SK-N-SH (cell line): Measurements from ENCODE around the gene MRGPRD. TPM values are rescaled to one million over a fixed set of nuclear protein-coding genes. Genes with fewer than 3 reads are reported as not detected.

Experiments used
- CTCF ChIA-PET: fragments of 300-600, 350-600 bp; formaldehyde crosslinking; extraction: SDS; loops from one replicate; lab custom pipeline; 2021; lab: Yijun Ruan, JAX
- POLR2A ChIA-PET: fragments of 350-600 bp; sonication (Branson Sonifier 250); formaldehyde crosslinking; extraction: SDS; loops from one replicate; lab custom pipeline; 2020; ENCODE audit warnings: antibody characterized with exemption, inconsistent platforms; lab: Yijun Ruan, JAX
- DNase-seq: peaks from one replicate; pipeline ENCODE4 v3.0.0; 2012
- H2AFZ ChIP-seq: fragments of 200-600 bp; sonication (generic); 2 replicates; pipeline ENCODE4 v1.8.1; 2016; ENCODE audit warnings: antibody characterized with exemption, mild to moderate bottlenecking, low read depth
- H3F3A ChIP-seq: fragments of 200-600 bp; sonication (generic); replicated peaks from 2 replicates; pipeline ENCODE3; 2016; ENCODE audit warnings: antibody characterized with exemption, mild to moderate bottlenecking; ENCODE audit not compliant: insufficient read depth
- H3K27ac ChIP-seq, 2 experiments: fragments of 200-500 bp in 1 of 2; fragments of 200-600 bp in 1 of 2; sonication (Bioruptor generic) in 1 of 2; sonication (generic), shearing (Covaris generic) in 1 of 2; 2 replicates each; pipeline versions ENCODE4 v1.5.1 to v1.6.1; 2014 to 2016; ENCODE audit warnings: low read depth in 2 of 2, inconsistent platforms in 1 of 2, low read length in 1 of 2, mild to moderate bottlenecking in 1 of 2, mixed read lengths in 1 of 2
- H3K27me3 ChIP-seq: fragments of 200-600 bp; sonication (generic), shearing (Covaris generic); 2 replicates; pipeline ENCODE4 v1.6.1; 2016; ENCODE audit warnings: mixed run types; ENCODE audit not compliant: insufficient read depth
- H3K36me3 ChIP-seq, 2 experiments: fragments of 200-500 bp in 1 of 2; fragments of 200-600 bp in 1 of 2; sonication (Bioruptor generic) in 1 of 2; sonication (generic) in 1 of 2; replicated peaks in 1 of 2; 2 replicates each; pipeline versions ENCODE3 to v1.5.1; 2014 to 2016; ENCODE audit warnings: low read length in 1 of 2, mild to moderate bottlenecking in 1 of 2; ENCODE audit not compliant: insufficient read depth in 2 of 2, control insufficient read depth in 1 of 2
- H3K4me1 ChIP-seq, 2 experiments: fragments of 200-500 bp in 1 of 2; fragments of 200-600 bp in 1 of 2; sonication (Bioruptor generic) in 1 of 2; sonication (generic), shearing (Covaris generic) in 1 of 2; 2 replicates each; pipeline versions ENCODE4 v1.5.1 to v1.6.1; 2014 to 2016; ENCODE audit warnings: low read depth in 1 of 2, low read length in 1 of 2, mixed run types in 1 of 2; ENCODE audit not compliant: insufficient read depth in 2 of 2, control insufficient read depth in 1 of 2
- H3K4me2 ChIP-seq: fragments of 200-600 bp; sonication (generic), shearing (Covaris generic); 2 replicates; pipeline ENCODE4 v1.6.1; 2017; ENCODE audit warnings: mixed run types
- H3K4me3 ChIP-seq, 2 experiments: fragments of 200-500 bp in 1 of 2; fragments of 200-600 bp in 1 of 2; sonication (Bioruptor generic) in 1 of 2; sonication (generic), shearing (Covaris generic) in 1 of 2; 2 replicates each; pipeline versions ENCODE4 v1.5.1 to v1.8.1; 2014 to 2016; ENCODE audit warnings: low read depth in 2 of 2, inconsistent platforms in 1 of 2, low read length in 1 of 2, mild to moderate bottlenecking in 1 of 2, mixed read lengths in 1 of 2, moderate library complexity in 1 of 2
- H3K79me2 ChIP-seq: fragments of 200-600 bp; sonication (generic); 2 replicates; pipeline ENCODE4 v1.8.1; 2017; ENCODE audit warnings: mild to moderate bottlenecking; ENCODE audit not compliant: insufficient read depth
- H3K9ac ChIP-seq: fragments of 200-600 bp; sonication (generic); 2 replicates; pipeline ENCODE4 v1.6.1; 2017; ENCODE audit warnings: mixed run types
- H3K9me2 ChIP-seq: fragments of 200-600 bp; sonication (generic); 2 replicates; pipeline ENCODE4 v1.6.1; 2017; ENCODE audit warnings: mixed run types
- H3K9me3 ChIP-seq: fragments of 200-600 bp; sonication (generic); 2 replicates; pipeline ENCODE4 v1.6.1; 2017; ENCODE audit warnings: mixed run types, mild to moderate bottlenecking, moderate library complexity
- H4K20me1 ChIP-seq: fragments of 200-600 bp; sonication (generic); 2 replicates; pipeline ENCODE4 v1.6.1; 2017; ENCODE audit warnings: mild to moderate bottlenecking, mixed run types; ENCODE audit not compliant: insufficient read depth
- ELF1 ChIP-seq: IDR thresholded peaks from 2 replicates; pipeline ENCODE4 v1.4.0; 2012
- EZH2phosphoT487 ChIP-seq: fragments of 200-600 bp; sonication (generic); IDR thresholded peaks from 2 replicates; pipeline ENCODE4 v1.6.1; 2017; ENCODE audit warnings: low read depth, mixed run types, mild to moderate bottlenecking, antibody characterized with exemption, moderate library complexity, borderline replicate concordance
- FOXJ3 ChIP-seq: sonication (generic); formaldehyde crosslinking; IDR thresholded peaks from 2 replicates; pipeline ENCODE4 v1.5.1; 2020; ENCODE audit warnings: mild to moderate bottlenecking, missing genetic modification reagents
- FOXM1 ChIP-seq: IDR thresholded peaks from 2 replicates; pipeline ENCODE4 v1.4.0; 2012; ENCODE audit warnings: low read depth, mild to moderate bottlenecking
- GABPA ChIP-seq: IDR thresholded peaks from 2 replicates; pipeline ENCODE4 v1.4.0; 2012; ENCODE audit warnings: low read depth, mild to moderate bottlenecking
- MEF2A ChIP-seq: IDR thresholded peaks from 2 replicates; pipeline ENCODE4 v1.4.0; 2012; ENCODE audit warnings: low read depth, borderline replicate concordance
- NFIC ChIP-seq: IDR thresholded peaks from 2 replicates; pipeline ENCODE4 v1.4.0; 2012; ENCODE audit warnings: borderline replicate concordance
- NRF1 ChIP-seq: IDR thresholded peaks from 2 replicates; pipeline ENCODE4 v1.6.1; 2012; ENCODE audit warnings: low read depth, mild to moderate bottlenecking, low read length
- RFX5 ChIP-seq: IDR thresholded peaks from 2 replicates; pipeline ENCODE4 v1.6.1; 2012; ENCODE audit warnings: mild to moderate bottlenecking, improper control_type of control experiment, low read length
- SIN3A ChIP-seq: IDR thresholded peaks from 2 replicates; pipeline ENCODE4 v1.6.1; 2012; ENCODE audit warnings: low read depth, mild to moderate bottlenecking, low read length, moderate library complexity, borderline replicate concordance
- TAF1 ChIP-seq: IDR thresholded peaks from 2 replicates; pipeline ENCODE4 v1.6.1; 2012; ENCODE audit warnings: low read depth, mild to moderate bottlenecking, low read length, moderate library complexity, borderline replicate concordance
- TCF12 ChIP-seq: IDR thresholded peaks from 2 replicates; pipeline ENCODE4 v1.4.0; 2012
- TEAD4 ChIP-seq: IDR thresholded peaks from 2 replicates; pipeline ENCODE4 v1.4.0; 2012; ENCODE audit warnings: mild to moderate bottlenecking, borderline replicate concordance; ENCODE audit not compliant: insufficient read depth
- YY1 ChIP-seq: IDR thresholded peaks from 2 replicates; pipeline ENCODE4 v1.4.0; 2012; ENCODE audit warnings: low read depth, mild to moderate bottlenecking
- WGBS: methylation state at CpG from one replicate; pipeline ENCODE4 v1.1.6; 2017; ENCODE audit warnings: low lambda C conversion rate; 5-methylcytosine and 5-hydroxymethylcytosine counted together
- polyA plus RNA-seq, 3 experiments: library from polyadenylated mRNA; depleted of rRNA; stranded (reverse); fragments of >200 nt; gene quantifications; 2 replicates each; pipeline ENCODE4 v1.2.3, GENCODE V29; 2012
- TF ChIP-seq, protein P1 (sequence below): IDR thresholded peaks from 2 replicates; pipeline ENCODE4 v1.4.0; 2012; ENCODE audit warnings: low read depth, borderline replicate concordance
- TF ChIP-seq, protein P2 (sequence below): IDR thresholded peaks from 2 replicates; pipeline ENCODE4 v1.4.0; 2012; ENCODE audit warnings: low read depth, borderline replicate concordance
- TF ChIP-seq, protein P3 (sequence below): IDR thresholded peaks from 2 replicates; pipeline ENCODE4 v1.6.1; 2012; ENCODE audit warnings: mild to moderate bottlenecking, low read depth, low read length, moderate library complexity
- TF ChIP-seq, protein P4 (sequence below): IDR thresholded peaks from 2 replicates; pipeline ENCODE4 v1.4.0; 2012; ENCODE audit warnings: low read depth
- TF ChIP-seq, protein P5 (sequence below): fragments of 150-350 bp; IDR thresholded peaks from 2 replicates; pipeline ENCODE4 v1.6.1; 2017; ENCODE audit warnings: antibody characterized with exemption, low read length, low read depth, borderline replicate concordance

The MRGPRD gene
- polyA plus RNA-seq, 1 of the 3 experiments (the other 2 are of a cell fraction), result not detected

DNA sequence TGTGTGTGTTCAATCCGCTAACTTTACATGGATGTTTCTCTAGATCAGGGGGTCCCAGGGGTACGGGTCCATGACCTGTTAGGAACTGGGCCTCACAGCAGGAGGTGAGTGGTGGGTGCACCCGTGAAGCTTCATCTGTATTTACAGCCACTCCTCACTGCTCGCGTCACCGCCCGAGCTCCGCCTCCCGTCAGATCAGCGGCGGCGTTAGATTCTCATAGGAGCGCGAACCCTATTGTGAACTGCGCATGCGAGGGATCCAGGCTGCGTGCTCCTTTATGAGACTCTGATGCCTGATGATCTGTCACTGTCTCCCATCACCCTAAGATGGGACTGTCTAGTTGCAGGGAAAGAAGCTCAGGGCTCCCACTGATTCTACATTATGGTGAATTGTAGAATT is 31.9 kb downstream of the MRGPRD start:
- DNase-seq, result no peak
- H3K4me2 ChIP-seq, result no peak overlapping the region
- H2AFZ ChIP-seq, result no peak overlapping the region
- H4K20me1 ChIP-seq, result no peaks in the 10 kb centered on the region
- no peak overlapping the region for H3K4me3 ChIP-seq
- H3K9ac ChIP-seq, result no peak overlapping the region
- no peaks in the 10 kb centered on the region for H3K4me1 ChIP-seq
- TF ChIP-seq TEAD4, result no peak
- no peak for TF ChIP-seq ELF1
- TF ChIP-seq RFX5, result no peak
- no peak for TF ChIP-seq TAF1
- TF ChIP-seq, protein P1, sequence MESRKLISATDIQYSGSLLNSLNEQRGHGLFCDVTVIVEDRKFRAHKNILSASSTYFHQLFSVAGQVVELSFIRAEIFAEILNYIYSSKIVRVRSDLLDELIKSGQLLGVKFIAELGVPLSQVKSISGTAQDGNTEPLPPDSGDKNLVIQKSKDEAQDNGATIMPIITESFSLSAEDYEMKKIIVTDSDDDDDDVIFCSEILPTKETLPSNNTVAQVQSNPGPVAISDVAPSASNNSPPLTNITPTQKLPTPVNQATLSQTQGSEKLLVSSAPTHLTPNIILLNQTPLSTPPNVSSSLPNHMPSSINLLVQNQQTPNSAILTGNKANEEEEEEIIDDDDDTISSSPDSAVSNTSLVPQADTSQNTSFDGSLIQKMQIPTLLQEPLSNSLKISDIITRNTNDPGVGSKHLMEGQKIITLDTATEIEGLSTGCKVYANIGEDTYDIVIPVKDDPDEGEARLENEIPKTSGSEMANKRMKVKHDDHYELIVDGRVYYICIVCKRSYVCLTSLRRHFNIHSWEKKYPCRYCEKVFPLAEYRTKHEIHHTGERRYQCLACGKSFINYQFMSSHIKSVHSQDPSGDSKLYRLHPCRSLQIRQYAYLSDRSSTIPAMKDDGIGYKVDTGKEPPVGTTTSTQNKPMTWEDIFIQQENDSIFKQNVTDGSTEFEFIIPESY, result no peak
- TF ChIP-seq NRF1, result no peak
- no peaks in the 10 kb centered on the region for H3K36me3 ChIP-seq
- no peaks in the 10 kb centered on the region for H3F3A ChIP-seq
- no peak overlapping the region for H3K27ac ChIP-seq
- no peaks in the 10 kb centered on the region for H3K79me2 ChIP-seq
- ChIA-PET CTCF (interaction anchor here (0.6 kb wide), 1 partner anchor 153 kb away, joined by 3 read pairs; no protein-coding TSS in a partner anchor), POLR2A (no interaction called here)
- no peaks in the 10 kb centered on the region for H3K9me2 ChIP-seq
- no peaks in the 10 kb centered on the region for H3K27me3 ChIP-seq
- WGBS, result 90% methylated on average over 17 of the region's 17 CpGs
- H3K9me3 ChIP-seq, result no peaks in the 10 kb centered on the region

DNA sequence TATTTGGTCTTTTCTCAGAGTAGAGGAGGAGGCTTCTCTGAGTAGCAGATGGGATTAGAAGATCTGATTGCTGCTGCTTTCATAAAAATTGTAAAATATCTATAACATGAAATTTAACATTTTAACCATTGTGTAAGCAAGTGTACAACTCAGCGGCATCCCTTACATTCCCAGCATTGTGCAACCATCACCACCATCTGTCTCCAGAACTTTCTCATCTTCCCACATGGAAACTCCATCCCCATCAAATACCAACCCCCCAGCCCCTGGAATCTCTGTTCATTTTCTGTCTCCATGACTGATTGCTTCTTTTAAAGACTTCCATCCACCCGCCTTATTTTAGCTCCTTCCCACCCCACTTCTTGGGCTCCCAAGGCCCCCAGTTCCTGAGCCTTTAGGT is 32.3 kb downstream of the MRGPRD start:
- Histone ChIP-seq H3K36me3 (no peaks in the 10 kb centered on the region), H3K9ac (no peak overlapping the region), H3K27me3 (no peaks in the 10 kb centered on the region), H3F3A (no peaks in the 10 kb centered on the region), H4K20me1 (no peaks in the 10 kb centered on the region), H3K4me3 (no peak overlapping the region), H3K9me2 (no peaks in the 10 kb centered on the region), H3K4me1 (no peaks in the 10 kb centered on the region), H3K27ac (no peak overlapping the region), H3K9me3 (no peaks in the 10 kb centered on the region), H2AFZ (no peak overlapping the region), H3K4me2 (no peak overlapping the region), H3K79me2 (no peaks in the 10 kb centered on the region)
- WGBS, result 69% methylated on average over 2 of the region's 2 CpGs
- POLR2A ChIA-PET, result no interaction called here
- no peak for DNase-seq
- CTCF ChIA-PET, result no interaction called here
- TF ChIP-seq, protein P2, sequence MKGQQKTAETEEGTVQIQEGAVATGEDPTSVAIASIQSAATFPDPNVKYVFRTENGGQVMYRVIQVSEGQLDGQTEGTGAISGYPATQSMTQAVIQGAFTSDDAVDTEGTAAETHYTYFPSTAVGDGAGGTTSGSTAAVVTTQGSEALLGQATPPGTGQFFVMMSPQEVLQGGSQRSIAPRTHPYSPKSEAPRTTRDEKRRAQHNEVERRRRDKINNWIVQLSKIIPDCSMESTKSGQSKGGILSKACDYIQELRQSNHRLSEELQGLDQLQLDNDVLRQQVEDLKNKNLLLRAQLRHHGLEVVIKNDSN, result no peak
- no peak for TF ChIP-seq NRF1
- TF ChIP-seq TCF12, result no peak
- TF ChIP-seq MEF2A, result no peak
- no peak for TF ChIP-seq YY1
- TF ChIP-seq, protein P3, sequence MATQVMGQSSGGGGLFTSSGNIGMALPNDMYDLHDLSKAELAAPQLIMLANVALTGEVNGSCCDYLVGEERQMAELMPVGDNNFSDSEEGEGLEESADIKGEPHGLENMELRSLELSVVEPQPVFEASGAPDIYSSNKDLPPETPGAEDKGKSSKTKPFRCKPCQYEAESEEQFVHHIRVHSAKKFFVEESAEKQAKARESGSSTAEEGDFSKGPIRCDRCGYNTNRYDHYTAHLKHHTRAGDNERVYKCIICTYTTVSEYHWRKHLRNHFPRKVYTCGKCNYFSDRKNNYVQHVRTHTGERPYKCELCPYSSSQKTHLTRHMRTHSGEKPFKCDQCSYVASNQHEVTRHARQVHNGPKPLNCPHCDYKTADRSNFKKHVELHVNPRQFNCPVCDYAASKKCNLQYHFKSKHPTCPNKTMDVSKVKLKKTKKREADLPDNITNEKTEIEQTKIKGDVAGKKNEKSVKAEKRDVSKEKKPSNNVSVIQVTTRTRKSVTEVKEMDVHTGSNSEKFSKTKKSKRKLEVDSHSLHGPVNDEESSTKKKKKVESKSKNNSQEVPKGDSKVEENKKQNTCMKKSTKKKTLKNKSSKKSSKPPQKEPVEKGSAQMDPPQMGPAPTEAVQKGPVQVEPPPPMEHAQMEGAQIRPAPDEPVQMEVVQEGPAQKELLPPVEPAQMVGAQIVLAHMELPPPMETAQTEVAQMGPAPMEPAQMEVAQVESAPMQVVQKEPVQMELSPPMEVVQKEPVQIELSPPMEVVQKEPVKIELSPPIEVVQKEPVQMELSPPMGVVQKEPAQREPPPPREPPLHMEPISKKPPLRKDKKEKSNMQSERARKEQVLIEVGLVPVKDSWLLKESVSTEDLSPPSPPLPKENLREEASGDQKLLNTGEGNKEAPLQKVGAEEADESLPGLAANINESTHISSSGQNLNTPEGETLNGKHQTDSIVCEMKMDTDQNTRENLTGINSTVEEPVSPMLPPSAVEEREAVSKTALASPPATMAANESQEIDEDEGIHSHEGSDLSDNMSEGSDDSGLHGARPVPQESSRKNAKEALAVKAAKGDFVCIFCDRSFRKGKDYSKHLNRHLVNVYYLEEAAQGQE, result no peak
- TF ChIP-seq SIN3A, result no peak
- no peak for TF ChIP-seq TEAD4
- TF ChIP-seq NFIC, result no peak
- no peak for TF ChIP-seq TAF1
- no peak for TF ChIP-seq FOXM1
- no peak for TF ChIP-seq EZH2phosphoT487
- TF ChIP-seq FOXJ3 (CRISPR knock-in tag), result no peak
- TF ChIP-seq, protein P4, sequence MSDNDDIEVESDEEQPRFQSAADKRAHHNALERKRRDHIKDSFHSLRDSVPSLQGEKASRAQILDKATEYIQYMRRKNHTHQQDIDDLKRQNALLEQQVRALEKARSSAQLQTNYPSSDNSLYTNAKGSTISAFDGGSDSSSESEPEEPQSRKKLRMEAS, result no peak
- TF ChIP-seq, protein P5, sequence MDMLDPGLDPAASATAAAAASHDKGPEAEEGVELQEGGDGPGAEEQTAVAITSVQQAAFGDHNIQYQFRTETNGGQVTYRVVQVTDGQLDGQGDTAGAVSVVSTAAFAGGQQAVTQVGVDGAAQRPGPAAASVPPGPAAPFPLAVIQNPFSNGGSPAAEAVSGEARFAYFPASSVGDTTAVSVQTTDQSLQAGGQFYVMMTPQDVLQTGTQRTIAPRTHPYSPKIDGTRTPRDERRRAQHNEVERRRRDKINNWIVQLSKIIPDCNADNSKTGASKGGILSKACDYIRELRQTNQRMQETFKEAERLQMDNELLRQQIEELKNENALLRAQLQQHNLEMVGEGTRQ, result no peak
- TF ChIP-seq GABPA, result no peak
